Measurements from ENCODE around the gene MBD4.

MBD4 gene

Small RNAs within 50 kb of the gene (small RNA-seq; reads per million reads assigned to genes)
- gene SNORA7B (ENCODE audit: insufficient read depth), result 242 reads per million, percentile 98 among the genes with 10 or more reads in this experiment
